ENCODE data around the gene FRMD1. TPM values are rescaled to one million over a fixed set of nuclear protein-coding genes. Genes with fewer than 3 reads are reported as not detected.

FRMD1 gene
- total RNA-seq, 6 donors from 2014 or later, result not detected

DNA sequence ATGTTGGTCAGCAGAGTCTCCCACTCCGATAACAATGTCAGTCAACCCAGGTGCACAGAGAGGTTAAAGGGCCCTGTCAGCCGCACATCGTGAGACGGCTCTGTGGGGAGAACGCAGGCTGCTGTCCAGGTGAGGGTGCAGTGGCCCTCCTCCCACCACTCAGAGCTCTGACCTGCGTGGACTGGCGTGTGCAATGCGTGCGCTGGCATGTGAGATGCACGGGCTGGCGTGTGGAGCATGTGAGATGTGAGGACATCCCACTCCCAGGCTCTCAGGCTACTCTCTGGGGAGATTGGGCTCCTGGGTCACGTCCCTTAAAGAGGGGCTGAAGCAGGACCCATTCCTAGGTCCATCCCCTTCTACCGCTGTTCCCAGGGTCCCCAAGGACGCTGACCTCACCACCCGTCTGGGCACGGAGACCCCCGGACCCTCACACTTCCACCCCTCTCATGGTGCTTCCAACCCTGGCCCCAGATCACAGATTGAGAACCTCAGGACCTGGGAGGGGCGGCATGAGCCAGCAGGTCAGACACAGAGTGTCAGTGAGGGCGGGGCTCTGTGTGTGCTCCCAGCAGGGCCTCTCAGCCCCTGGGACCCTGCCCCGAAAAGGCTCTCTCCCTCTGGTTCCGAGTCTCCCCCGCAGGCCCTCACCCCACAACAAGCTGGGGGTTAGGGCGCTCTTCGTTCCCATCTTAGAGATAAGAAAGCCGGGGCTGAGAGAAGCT, 8.6 kb upstream of the FRMD1 start:
- H3K4me3 ChIP-seq, result no peak overlapping the region
- ATAC-seq (ENCODE audit: low FRiP score in 2 of 2) (no peak), DNase-seq (peak in 1 of 2 donors; percentile 71)
- H3K4me1 ChIP-seq, result peaks cover 0 to 11% (median 1%) of the 10 kb centered on the region in 4 donors
- H3K9me3 ChIP-seq, result peaks cover 0 to 4% (median 3%) of the 10 kb centered on the region in 4 donors
- 88 to 90% methylated on average over 14 to 24 of the region's 25 CpGs for WGBS, 2 donors
- TF ChIP-seq EP300 (IDR thresholded peaks at IDR 0.05), result no peak
- TF ChIP-seq POLR2A (IDR thresholded peaks at IDR 0.05), result no peak
- no peak for TF ChIP-seq CTCF (IDR thresholded peaks at IDR 0.05)
- no peak for TF ChIP-seq POLR2AphosphoS5 (IDR thresholded peaks at IDR 0.05)
- H3K27ac ChIP-seq, result no peak overlapping the region
- no peaks in the 10 kb centered on the region for H3K27me3 ChIP-seq
- H3K36me3 ChIP-seq, result no peaks in the 10 kb centered on the region

GRCh38 chr6:168086616-168087015, 7.6 kb upstream of the FRMD1 start:
- DNase-seq, result no peak
- 84 to 90% methylated on average over 5 to 9 of the region's 10 CpGs for WGBS, 2 donors

GRCh38 chr6:168086066-168086465, 7.1 kb upstream of the FRMD1 start:
- DNase-seq (peak in 1 of 2 donors; percentile 55), ATAC-seq (ENCODE audit: low FRiP score in 2 of 2) (no peak)
- no peak overlapping the region for H3K4me3 ChIP-seq
- 89 to 100% methylated on average over 2 to 10 of the region's 10 CpGs for WGBS, 2 donors
- TF ChIP-seq POLR2AphosphoS5 (IDR thresholded peaks at IDR 0.05) (no peak), POLR2A (IDR thresholded peaks at IDR 0.05) (no peak), EP300 (IDR thresholded peaks at IDR 0.05) (no peak), CTCF (IDR thresholded peaks at IDR 0.05) (no peak)
- no peaks in the 10 kb centered on the region for H3K27me3 ChIP-seq
- peaks cover 0 to 11% (median 1%) of the 10 kb centered on the region in 4 donors for H3K4me1 ChIP-seq
- no peaks in the 10 kb centered on the region for H3K9me3 ChIP-seq
- H3K27ac ChIP-seq, result no peak overlapping the region
- no peaks in the 10 kb centered on the region for H3K36me3 ChIP-seq

More at GRCh38 chr6:168086616-168087015, 7.6 kb upstream of the FRMD1 start:
- H3K36me3 ChIP-seq, result no peaks in the 10 kb centered on the region
- TF ChIP-seq CTCF (IDR thresholded peaks at IDR 0.05), result no peak
- ATAC-seq (ENCODE audit: low FRiP score in 2 of 2), result no peak
- H3K4me1 ChIP-seq, result peaks cover 0 to 11% (median 1%) of the 10 kb centered on the region in 4 donors
- H3K27me3 ChIP-seq, result no peaks in the 10 kb centered on the region
- no peak overlapping the region for H3K4me3 ChIP-seq
- H3K27ac ChIP-seq, result no peak overlapping the region
- H3K9me3 ChIP-seq, result no peaks in the 10 kb centered on the region

DNA sequence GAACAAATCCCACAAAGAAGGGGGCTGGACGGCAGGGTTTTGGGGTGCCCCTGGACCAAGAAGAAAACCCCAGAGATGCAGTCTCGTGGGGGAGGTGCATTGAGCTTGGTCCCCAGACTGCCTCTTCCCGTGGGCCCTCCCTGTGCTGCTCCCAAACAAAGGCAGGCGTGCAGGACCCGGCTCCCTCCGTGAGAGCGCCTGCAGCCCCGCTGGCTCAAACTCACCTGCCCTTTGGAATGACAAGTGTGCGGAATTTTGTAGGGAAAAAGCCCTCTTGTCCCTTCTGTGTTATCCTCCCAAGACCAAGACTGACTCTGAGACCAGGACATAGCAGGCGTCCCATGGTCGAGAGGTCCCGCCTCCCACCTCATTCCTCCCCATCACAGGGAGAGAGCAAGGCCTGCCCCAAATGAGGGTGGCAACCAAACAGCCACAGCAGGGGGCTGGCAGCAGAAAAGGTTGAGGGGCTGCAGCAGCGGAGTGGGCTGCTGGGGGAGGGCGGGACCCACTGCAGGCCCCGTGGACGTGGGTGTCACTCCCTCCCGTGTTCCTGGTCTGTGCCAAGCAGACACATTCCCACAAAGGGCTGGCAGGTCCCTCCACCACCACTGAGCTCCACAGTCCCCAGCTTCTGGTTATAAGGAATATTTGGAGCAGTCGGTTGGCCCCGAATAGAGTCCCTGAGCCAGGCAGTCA, 5.6 kb upstream of the FRMD1 start:
- no peak overlapping the region for H3K4me3 ChIP-seq
- H3K9me3 ChIP-seq, result no peaks in the 10 kb centered on the region
- no peaks in the 10 kb centered on the region for H3K27me3 ChIP-seq
- ATAC-seq (ENCODE audit: low FRiP score in 2 of 2) (no peak), DNase-seq (peak in 1 of 2 donors; percentile 54)
- TF ChIP-seq POLR2AphosphoS5 (IDR thresholded peaks at IDR 0.05), result no peak
- no peak for TF ChIP-seq EP300 (IDR thresholded peaks at IDR 0.05)
- TF ChIP-seq CTCF (IDR thresholded peaks at IDR 0.05), result no peak
- TF ChIP-seq POLR2A (IDR thresholded peaks at IDR 0.05), result no peak
- WGBS, 2 donors, result 85 to 88% methylated on average over 14 to 19 of the region's 19 CpGs
- H3K36me3 ChIP-seq, result no peaks in the 10 kb centered on the region
- H3K4me1 ChIP-seq, result peaks cover 0 to 11% (median 1%) of the 10 kb centered on the region in 4 donors
- H3K27ac ChIP-seq, result no peak overlapping the region

Data from upper lobe of left lung (tissue), 6 donors.